ENCODE results near the gene TANGO2. TPM values are rescaled to one million over a fixed set of nuclear protein-coding genes. Genes with fewer than 3 reads are reported as not detected.
A peak's percentile ranks its signal among the peaks of the same experiment; 100 is the strongest.

TANGO2 gene
- total and polyA plus RNA-seq, 9 of the 15 experiments (the other 6 are each of a cell fraction or from before 2014, with no cell fraction given) = 15.5 to 94.9 (median 70.1) TPM

DNA sequence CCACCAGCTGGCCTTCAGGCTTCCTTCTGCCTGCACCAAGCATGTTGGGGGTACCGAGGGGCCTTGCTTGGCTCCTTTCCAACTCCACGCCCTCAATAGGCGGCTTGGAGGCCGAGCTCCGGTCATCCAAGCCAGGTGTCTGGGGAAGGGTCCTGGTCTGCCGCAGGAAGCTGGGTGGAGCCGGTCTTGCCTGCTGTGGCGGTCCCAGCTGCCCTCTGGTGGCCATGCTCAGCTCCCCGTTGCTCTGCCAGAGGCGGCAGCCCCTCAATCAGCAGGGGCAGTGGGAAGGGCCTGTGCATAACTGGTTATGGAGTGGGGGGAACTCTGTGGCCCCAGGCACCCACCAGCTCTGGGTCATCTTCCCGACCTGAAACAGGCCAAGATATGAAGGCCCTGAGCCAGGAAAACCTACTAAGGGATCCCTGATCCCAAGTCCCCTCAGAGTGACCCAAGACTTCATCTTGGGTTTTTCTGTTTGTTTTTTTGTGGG lies 7.5 kb upstream of the TANGO2 start (continued):
- TF ChIP-seq, protein P1, sequence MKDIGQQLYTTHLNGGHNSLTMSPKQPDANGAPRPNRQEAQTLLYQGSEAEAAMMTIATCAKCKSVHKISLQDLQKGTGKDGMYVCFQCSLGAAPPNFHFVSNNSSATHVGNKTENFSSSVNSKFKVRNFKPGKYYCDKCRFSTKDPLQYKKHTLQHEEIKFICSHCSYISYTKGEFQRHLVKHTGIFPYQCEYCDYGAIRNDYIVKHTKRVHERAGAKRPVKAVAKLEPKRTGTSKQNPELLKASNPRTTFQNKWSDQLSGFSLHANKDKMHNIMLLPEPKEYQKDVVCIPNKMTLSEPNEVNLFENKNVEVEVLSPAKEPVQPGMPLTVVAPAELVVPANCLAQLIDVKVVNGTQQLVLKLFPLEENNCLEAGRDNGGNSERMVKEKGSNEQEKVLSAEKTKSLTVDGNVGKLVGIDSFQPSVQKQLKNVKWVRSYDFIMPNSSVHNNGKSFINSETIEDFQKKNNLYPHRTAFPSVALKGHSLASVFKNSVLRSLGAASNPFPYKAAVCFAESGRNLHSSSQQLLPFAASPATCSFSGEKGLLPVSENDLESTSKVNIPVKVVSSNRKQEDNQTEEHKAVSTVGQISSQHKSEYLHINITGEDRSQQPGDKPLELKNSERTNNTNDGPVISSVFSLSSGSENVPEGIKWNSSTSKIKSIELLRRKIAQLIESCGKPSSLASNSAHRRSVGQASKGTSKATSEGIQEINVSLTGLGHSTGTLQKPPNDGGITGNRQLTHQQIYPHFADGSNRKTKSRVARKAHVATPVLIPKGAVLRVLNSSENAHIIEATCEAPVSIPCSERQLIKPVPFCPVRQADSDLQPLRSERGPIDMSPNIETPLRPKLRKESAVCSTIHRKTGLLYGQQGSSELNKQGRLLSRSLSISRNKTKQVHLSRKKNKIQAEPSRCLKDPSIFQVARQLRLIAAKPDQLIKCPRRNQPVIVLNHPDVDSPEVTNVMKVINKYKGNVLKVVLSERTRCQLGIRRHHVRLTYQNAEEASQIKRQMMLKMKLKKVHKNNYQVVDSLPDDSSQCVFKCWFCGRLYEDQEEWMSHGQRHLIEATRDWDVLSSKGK (CRISPR knock-in tag; IDR thresholded peaks at IDR 0.05) = no peak
- TF ChIP-seq NR2F6 (CRISPR knock-in tag; IDR thresholded peaks at IDR 0.05) = no peak
- peak; percentile 99 to 100 for TF ChIP-seq RAD21 (CRISPR knock-in tag; conservative IDR thresholded peaks at IDR 0.05 in 1 of 2, IDR thresholded peaks at IDR 0.05 in 1 of 2)
- no peak for TF ChIP-seq LCOR (CRISPR knock-in tag; IDR thresholded peaks at IDR 0.05)
- TF ChIP-seq CHD2 (IDR thresholded peaks at IDR 0.05; ENCODE audit: low read depth, low read length) = 0 out of 2 replicates have a peak, but pooled peaks have one; percentile 28
- peak; percentile 53; the same call in 1 of the 2 replicates for TF ChIP-seq ZNF583 (CRISPR knock-in tag; IDR thresholded peaks at IDR 0.05)
- no peak for TF ChIP-seq NCOA2 (IDR thresholded peaks at IDR 0.05; ENCODE audit: partially characterized antibody in 2 of 2)
- TF ChIP-seq, protein P2, sequence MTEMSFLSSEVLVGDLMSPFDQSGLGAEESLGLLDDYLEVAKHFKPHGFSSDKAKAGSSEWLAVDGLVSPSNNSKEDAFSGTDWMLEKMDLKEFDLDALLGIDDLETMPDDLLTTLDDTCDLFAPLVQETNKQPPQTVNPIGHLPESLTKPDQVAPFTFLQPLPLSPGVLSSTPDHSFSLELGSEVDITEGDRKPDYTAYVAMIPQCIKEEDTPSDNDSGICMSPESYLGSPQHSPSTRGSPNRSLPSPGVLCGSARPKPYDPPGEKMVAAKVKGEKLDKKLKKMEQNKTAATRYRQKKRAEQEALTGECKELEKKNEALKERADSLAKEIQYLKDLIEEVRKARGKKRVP (CRISPR knock-in tag; IDR thresholded peaks at IDR 0.05) = peak; percentile 4; the same call in 1 of the 2 replicates
- TF ChIP-seq CHD7 (IDR thresholded peaks at IDR 0.05; ENCODE audit: low read depth, low read length) = peak; percentile 68
- TF ChIP-seq RBFOX2 (IDR thresholded peaks at IDR 0.05; ENCODE audit: low read depth, low read length) = no peak
- TF ChIP-seq TBL1XR1 (IDR thresholded peaks at IDR 0.05; ENCODE audit: low read length in 2 of 2) = 0 out of 4 replicates have a peak, but pooled peaks have one; percentile 42 to 75
- no peak for TF ChIP-seq ZNF584 (CRISPR knock-in tag; IDR thresholded peaks at IDR 0.05; ENCODE audit: low read depth)

Data from K562 (cell line).